ENCODE measurements around the gene PADI4.

- TF ChIP-seq CSRNP3 (CRISPR knock-in tag; IDR thresholded peaks at IDR 0.05) (no peak), ZNF565 (CRISPR knock-in tag; conservative IDR thresholded peaks at IDR 0.05; ENCODE audit: low read depth) (no peak), ARNTL (CRISPR knock-in tag; IDR thresholded peaks at IDR 0.05; ENCODE audit: borderline replicate concordance, low read depth) (no peak), ISL1 (CRISPR knock-in tag; IDR thresholded peaks at IDR 0.05) (no peak)
- TF ChIP-seq, protein P1, sequence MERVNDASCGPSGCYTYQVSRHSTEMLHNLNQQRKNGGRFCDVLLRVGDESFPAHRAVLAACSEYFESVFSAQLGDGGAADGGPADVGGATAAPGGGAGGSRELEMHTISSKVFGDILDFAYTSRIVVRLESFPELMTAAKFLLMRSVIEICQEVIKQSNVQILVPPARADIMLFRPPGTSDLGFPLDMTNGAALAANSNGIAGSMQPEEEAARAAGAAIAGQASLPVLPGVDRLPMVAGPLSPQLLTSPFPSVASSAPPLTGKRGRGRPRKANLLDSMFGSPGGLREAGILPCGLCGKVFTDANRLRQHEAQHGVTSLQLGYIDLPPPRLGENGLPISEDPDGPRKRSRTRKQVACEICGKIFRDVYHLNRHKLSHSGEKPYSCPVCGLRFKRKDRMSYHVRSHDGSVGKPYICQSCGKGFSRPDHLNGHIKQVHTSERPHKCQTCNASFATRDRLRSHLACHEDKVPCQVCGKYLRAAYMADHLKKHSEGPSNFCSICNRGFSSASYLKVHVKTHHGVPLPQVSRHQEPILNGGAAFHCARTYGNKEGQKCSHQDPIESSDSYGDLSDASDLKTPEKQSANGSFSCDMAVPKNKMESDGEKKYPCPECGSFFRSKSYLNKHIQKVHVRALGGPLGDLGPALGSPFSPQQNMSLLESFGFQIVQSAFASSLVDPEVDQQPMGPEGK (CRISPR knock-in tag; IDR thresholded peaks at IDR 0.05; ENCODE audit: borderline replicate concordance), result no peak
- TF ChIP-seq, protein P2, sequence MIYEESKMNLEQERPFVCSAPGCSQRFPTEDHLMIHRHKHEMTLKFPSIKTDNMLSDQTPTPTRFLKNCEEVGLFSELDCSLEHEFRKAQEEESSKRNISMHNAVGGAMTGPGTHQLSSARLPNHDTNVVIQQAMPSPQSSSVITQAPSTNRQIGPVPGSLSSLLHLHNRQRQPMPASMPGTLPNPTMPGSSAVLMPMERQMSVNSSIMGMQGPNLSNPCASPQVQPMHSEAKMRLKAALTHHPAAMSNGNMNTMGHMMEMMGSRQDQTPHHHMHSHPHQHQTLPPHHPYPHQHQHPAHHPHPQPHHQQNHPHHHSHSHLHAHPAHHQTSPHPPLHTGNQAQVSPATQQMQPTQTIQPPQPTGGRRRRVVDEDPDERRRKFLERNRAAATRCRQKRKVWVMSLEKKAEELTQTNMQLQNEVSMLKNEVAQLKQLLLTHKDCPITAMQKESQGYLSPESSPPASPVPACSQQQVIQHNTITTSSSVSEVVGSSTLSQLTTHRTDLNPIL (CRISPR knock-in tag; IDR thresholded peaks at IDR 0.05; ENCODE audit: low read depth), result no peak
Measured at GRCh38 chr1:17316704-17317103, 8.7 kb downstream of the PADI4 start.

All from SK-N-SH treated with all-trans-retinoic acid at 6 μM for 48 hours (cell line).